T follicular helper cell (primary cell): ENCODE data around the gene CTSG.
"Not testable (repeated sequence)": the region's sequence is repeated elsewhere in the genome, so short reads cannot be mapped to it uniquely, and the experiment has no call there.

Experiments
- DNase-seq: peaks from one replicate; pipeline ENCODE4 v3.0.0-alpha.2; 2020; ENCODE audit warnings: low read depth
- total RNA-seq, 2 experiments: gene quantifications; one replicate each; lab custom pipeline; 2026; lab: John Stamatoyannopoulos, UW

The CTSG gene
- total RNA-seq: 0 reads per million in 2 experiments

- DNase-seq: no peak
These were observed at the start of gene CTSG for GRCh38 chr14:24576182-24576581. Gene CTSG (minus strand): TSS chr14:24576250. CDS start chr14:24576223, 27 bp downstream.

GRCh38 chr14:24613747-24614146, 37.7 kb upstream of the CTSG start:
- no peak for DNase-seq

GRCh38 chr14:24613241-24613640, 37.2 kb upstream of the CTSG start:
- DNase-seq: no peak

GRCh38 chr14:24612196-24612595, 36.1 kb upstream of the CTSG start:
- no peak for DNase-seq

GRCh38 chr14:24609655-24610344, 33.8 kb upstream of the CTSG start, which contains the start of gene GZMH:
Gene GZMH (minus strand): TSS chr14:24609685. CDS start chr14:24609613, 72 bp downstream.
- no peak for DNase-seq

- DNase-seq: no peak
These were observed 31.8 kb upstream of the CTSG start for GRCh38 chr14:24607635-24608514.

GRCh38 chr14:24607081-24607480, 31.0 kb upstream of the CTSG start:
- DNase-seq: no peak

- DNase-seq: no peak
These were observed 30.2 kb upstream of the CTSG start for GRCh38 chr14:24606297-24606696.

GRCh38 chr14:24605435-24606190, 29.6 kb upstream of the CTSG start:
- DNase-seq: peak; percentile 24

- DNase-seq: no peak
These were observed 21.4 kb upstream of the CTSG start for GRCh38 chr14:24597403-24597802.

- DNase-seq: no peak
These were observed 19.2 kb upstream of the CTSG start for GRCh38 chr14:24595073-24595808.

- DNase-seq: not testable (repeated sequence)
These were observed 15.0 kb upstream of the CTSG start for GRCh38 chr14:24591004-24591403.

- DNase-seq: not testable (repeated sequence)
These were observed 8.4 kb upstream of the CTSG start for GRCh38 chr14:24584402-24584801.

GRCh38 chr14:24578558-24578957, 2.5 kb upstream of the CTSG start:
- no peak for DNase-seq

GRCh38 chr14:24576771-24577170, 721 bp upstream of the CTSG start:
- DNase-seq: no peak

GRCh38 chr14:24574206-24574774, 1.8 kb downstream of the CTSG start:
- DNase-seq: no peak

- DNase-seq: no peak
These were observed 9.7 kb downstream of the CTSG start for GRCh38 chr14:24566318-24566717.

GRCh38 chr14:24565766-24566165, 10.3 kb downstream of the CTSG start:
- no peak for DNase-seq

GRCh38 chr14:24563505-24563904, 12.5 kb downstream of the CTSG start:
- DNase-seq: no peak

- DNase-seq: no peak
These were observed 19.3 kb downstream of the CTSG start for GRCh38 chr14:24556756-24557155.

GRCh38 chr14:24549064-24549463, 27.0 kb downstream of the CTSG start:
- DNase-seq: not testable (repeated sequence)
